Epithelial cell of prostate (primary cell): ENCODE measurements around the gene SCTR.

Experiments
- DNase-seq: peaks from one replicate; pipeline ENCODE4 v3.0.0-alpha.2; 2011; ENCODE audit warnings: low read depth, low spot score
- H3K27ac ChIP-seq: fragments of 450-650 bp; 2 replicates; pipeline ENCODE4 v1.5.1; 2017; ENCODE audit warnings: mild to moderate bottlenecking

Gene SCTR

DNA sequence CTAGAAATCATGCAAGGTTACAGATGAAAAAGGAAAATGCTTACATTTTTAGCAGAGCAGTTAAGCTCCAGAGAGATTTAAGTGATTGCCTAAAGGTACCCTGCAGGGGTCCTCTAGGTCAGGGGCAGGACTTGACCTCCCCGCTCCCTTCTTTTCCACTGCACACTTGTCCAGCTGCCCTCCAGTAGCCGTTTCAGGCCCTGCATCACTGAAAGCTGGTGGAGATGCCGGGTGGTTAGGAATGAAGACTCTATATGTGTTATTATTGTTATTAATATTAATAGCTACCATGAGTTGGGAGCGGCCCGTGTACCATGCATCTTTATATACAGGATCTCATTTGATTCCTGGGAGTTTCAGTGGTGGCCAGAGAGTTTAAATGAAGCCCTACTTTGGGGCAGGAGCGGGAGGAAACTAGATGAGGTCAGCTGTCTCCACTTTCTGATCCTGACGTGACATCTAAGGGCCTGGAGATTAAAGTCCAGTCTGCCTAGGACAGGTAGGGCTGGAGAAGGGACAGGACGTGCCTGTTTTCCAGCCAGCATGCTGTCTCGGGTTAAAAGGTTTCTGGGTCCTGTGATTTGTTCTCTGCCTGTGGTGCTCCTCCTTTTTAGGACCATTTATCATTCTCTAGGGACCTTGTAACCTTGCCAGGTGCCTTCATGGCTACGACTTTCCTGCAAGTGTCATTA, 90.5 kb downstream of the SCTR start:
- no peak for DNase-seq
- H3K27ac ChIP-seq = no peak overlapping the region

- H3K27ac ChIP-seq = no peak overlapping the region
- DNase-seq = no peak
Observed at GRCh38 chr2:119432851-119433522, 91.3 kb downstream of the SCTR start.

GRCh38 chr2:119431976-119432850, 92.1 kb downstream of the SCTR start:
- no peak overlapping the region for H3K27ac ChIP-seq
- no peak for DNase-seq

DNA sequence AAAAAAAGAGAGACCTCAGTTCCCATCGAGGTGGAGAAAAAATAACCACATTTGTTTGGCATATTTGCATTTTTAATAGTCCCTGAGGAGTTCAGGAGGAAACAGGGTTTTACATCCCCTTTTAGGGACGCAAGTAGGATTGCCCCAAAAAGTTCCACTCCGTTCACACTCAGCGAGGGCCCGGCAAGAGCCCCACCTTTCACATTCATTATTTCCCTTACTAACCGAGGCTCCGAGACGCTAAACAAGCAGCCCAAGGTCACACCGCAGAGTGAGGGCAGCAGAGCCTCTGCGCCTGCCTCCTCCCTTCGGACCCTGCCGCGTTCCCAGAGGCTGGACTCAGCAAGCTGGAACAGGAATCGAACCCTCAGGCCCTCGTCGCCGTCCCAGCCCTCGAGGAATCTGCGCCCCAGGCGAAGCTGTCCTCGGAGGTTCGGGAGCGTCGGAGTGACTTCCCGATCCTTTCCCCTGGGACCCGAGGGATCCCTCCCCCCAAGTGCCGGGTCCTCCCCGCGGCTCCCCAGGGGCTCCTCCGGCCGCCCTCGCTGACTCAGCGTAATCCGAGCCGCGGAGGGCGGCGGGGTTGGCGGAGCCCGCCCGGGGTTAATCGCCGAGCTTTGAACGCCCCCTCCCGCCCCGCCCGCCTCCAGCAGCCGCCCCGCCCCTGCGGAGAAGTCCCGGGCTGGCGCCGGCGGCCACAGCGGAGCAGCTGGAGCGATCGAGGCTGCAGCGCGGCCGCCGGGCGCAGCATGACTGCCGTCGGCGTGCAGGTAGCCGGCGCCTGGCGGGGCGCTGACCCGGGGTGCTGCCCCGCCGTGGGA, 92.9 kb downstream of the SCTR start, which contains the start of gene TMEM37:
TSS of gene TMEM37 (plus strand) at position 700 of the 821 bp plus-strand sequence. CDS start at position 750, 50 bp downstream.
- no peak for DNase-seq
- H3K27ac ChIP-seq = no peak within 1 kb of the TSS

GRCh38 chr2:119430023-119430498, 94.2 kb downstream of the SCTR start:
- DNase-seq = no peak
- no peak overlapping the region for H3K27ac ChIP-seq

- no peak overlapping the region for H3K27ac ChIP-seq
- DNase-seq = no peak
Observed at GRCh38 chr2:119429225-119429981, 94.9 kb downstream of the SCTR start.

- DNase-seq = no peak
- no peak overlapping the region for H3K27ac ChIP-seq
Observed at GRCh38 chr2:119428488-119429224, 95.6 kb downstream of the SCTR start.

DNA sequence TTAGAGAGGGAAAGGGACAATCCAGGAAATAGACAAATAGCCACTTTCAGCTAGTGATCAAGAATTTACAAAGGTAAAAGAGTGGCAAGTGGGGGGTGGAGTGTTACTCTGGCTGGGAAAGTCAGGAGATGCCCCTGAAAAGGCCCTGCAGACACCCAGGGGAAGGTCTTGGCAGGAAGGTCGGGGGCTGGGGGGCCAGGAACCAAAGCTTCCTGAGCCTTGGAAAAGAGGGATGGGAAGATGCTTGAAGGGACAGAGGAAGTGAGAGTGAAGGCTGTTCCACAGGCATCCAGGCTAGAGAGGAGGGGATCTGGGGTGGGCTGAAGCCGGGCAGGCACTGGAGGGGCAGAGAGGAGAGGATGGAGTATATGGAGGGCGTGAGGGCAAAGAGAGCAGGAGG, 96.5 kb downstream of the SCTR start:
- H3K27ac ChIP-seq = no peak overlapping the region
- DNase-seq = no peak

- DNase-seq = no peak
- no peak overlapping the region for H3K27ac ChIP-seq
Observed at GRCh38 chr2:119426801-119427395, 97.4 kb downstream of the SCTR start.

- DNase-seq = no peak
- H3K27ac ChIP-seq = no peak overlapping the region
Observed at GRCh38 chr2:119426396-119426675, 97.9 kb downstream of the SCTR start.

DNA sequence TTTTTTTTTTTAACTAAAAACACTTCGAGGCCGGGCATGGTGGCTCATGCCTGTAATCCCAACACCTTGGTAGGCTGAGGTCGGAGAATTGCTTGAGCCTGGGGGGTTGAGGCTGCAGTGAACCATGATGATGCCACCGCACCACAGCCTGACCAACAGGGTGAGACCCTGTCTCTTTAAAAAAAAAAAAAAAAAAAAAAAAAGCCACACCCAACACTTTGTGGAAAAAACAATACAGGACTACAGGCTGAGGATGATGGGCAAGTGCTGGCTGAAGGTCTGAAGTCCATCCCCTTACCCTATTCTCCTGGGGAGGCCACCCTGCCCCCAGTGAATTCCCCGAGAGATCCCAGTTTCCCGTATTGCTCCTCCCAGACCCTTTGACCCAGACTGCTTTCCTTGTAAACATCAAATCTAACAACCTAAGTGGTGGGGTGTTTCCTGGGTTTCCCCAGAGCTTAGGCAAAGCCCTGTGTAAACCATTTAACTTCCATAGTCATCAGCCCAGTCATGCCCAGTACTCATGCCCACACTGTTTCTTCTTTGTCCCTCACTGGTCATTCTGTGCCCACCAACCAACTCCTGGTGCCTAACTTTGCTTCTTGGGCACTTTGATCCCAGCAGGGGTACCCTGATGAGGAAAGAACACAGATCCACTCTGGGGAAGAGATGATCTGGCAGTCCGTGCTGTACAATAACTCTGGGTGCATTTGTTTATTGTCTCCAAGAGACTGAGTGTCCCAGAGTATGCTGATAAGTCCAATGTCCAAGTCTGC, 98.5 kb downstream of the SCTR start:
- no peak for DNase-seq
- H3K27ac ChIP-seq = no peak overlapping the region

- DNase-seq = no peak
- no peak overlapping the region for H3K27ac ChIP-seq
Observed at GRCh38 chr2:119425119-119425405, 99.2 kb downstream of the SCTR start.

DNA sequence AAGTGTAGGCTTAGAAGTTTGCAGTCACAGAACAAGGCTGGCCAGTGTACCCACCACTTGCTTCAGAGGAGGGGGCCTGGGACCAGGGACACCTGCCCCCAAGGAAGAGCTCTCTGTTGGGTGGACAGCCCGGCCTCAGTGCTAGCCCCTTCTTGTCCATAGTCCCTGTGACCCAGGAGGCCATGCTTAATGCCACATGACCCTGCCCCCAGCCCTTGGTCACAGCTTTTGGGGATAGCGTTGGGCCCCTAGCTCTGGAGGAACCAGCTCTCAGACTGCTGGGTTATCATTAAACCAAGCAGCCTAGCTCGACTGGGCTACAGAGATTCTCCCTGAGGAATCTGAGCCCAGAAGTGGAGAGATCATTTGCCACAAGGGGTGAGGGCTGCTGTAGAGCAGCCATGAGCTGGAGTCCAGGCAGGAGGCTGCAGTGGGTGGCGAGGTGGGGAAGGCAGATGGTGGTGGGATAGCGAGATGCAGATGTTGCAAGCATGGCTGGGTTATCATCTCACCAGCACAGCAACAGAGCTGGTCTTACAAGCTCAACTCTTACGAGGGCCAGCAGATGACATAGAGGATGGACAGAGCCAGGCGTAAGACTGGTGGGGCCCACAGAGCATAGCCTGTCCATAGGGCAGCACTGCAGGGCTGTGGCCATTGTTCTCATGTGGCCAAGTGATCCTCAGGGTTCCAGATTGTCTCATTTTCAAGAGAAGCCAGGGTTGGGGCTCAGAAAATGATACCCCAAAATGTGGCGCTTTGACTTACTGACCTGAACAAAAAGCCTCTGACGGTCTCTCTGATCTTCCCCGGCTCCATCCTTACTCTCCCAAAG, 99.8 kb downstream of the SCTR start:
- no peak for DNase-seq

DNA sequence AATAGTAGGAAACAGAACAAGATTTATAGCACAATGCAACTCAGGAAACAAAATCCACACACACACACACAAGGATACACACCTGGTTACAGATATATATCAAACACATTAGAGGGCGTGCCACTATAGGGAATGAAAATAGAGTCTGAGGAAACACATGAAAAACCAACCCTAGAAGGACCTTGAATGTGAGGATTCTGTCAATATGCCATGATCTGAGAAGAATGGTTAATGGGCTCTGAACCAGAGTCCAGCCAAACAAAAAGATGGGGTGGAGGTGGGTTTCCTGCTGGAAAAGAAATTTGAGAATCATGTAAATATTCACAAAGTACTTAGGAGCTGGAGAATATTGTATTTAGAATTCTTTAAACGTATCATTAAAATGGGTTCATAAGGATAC, 100.5 kb downstream of the SCTR start:
- no peak overlapping the region for H3K27ac ChIP-seq
- DNase-seq = no peak

More for the DNA sequence above, 99.8 kb downstream of the SCTR start:
- H3K27ac ChIP-seq = no peak overlapping the region

GRCh38 chr2:119423108-119423444, 101.2 kb downstream of the SCTR start:
- DNase-seq = no peak
- no peak overlapping the region for H3K27ac ChIP-seq

GRCh38 chr2:119422360-119423107, 101.7 kb downstream of the SCTR start:
- no peak overlapping the region for H3K27ac ChIP-seq
- DNase-seq = no peak
